GM11168 (cell line): ENCODE measurements around the gene HAVCR2.
"Not testable (repeated sequence)": the region's sequence is repeated elsewhere in the genome, so short reads cannot be mapped to it uniquely, and the experiment has no call there.

ENCODE experiments used
- in situ Hi-C: fragments of 300-500 bp; cut with MboI; formaldehyde crosslinking; loops from one replicate; pipeline ENCODE4 v1.12.0; 2022; ENCODE audit warnings: low sequenced_read_pairs; ENCODE audit not compliant: unreplicated experiment

The HAVCR2 gene

DNA sequence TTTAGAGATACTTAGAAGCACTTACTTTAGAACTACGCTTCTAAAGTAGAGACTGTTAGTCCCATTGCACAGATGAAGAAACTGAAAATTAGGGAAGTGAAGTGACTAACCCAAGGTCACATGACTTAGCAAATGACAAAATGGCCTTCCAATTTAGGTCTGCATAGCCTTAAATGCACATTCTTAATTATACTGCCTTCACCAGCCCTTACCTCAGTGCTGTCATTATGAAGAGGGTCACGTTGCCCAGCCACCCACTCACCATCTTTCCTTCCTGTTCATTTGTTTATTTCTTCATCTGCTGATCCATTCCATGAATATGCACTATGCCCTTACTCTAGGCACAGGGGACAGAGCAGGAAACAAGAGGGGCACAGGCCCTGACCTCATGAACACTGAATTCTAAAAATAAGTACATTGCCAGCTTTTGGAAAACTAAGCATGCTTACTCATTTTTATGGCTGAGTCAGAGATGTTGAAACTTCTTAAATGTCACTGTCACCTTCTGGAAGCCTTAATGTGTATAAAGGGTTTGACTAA, 8.6 kb downstream of the HAVCR2 start:
- in situ Hi-C loops, result no loop called here

DNA sequence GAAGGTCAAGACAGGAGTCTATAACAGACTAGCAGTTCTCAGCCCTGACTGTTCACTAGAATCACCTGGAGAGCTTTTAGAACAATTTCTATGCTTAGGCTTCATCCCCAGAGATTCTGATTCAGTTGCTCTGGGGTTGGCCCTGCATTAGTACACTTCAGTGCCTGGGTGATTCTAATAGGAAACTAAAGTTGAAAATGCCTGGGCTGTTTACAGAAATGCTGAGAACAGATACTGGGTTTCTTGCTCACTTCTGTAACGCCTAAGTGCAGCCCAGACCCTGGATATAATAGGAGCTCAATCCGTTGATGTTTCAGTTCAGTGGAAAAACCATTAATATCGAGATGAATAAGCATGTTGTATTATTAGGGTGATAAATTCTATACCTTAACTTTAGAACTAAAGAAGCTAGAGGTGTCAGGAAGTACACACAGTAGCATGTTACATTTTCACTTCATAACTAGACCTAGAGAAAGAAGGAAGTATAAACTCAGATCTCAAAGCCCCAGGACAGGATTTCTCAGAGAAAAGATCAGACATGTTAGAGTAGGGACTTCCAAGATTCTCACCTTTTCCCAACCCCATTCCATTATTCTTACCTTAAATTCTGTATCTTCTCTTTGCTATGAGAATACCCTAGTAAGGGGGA, 20.4 kb downstream of the HAVCR2 start:
- in situ Hi-C loops, result no loop called here

DNA sequence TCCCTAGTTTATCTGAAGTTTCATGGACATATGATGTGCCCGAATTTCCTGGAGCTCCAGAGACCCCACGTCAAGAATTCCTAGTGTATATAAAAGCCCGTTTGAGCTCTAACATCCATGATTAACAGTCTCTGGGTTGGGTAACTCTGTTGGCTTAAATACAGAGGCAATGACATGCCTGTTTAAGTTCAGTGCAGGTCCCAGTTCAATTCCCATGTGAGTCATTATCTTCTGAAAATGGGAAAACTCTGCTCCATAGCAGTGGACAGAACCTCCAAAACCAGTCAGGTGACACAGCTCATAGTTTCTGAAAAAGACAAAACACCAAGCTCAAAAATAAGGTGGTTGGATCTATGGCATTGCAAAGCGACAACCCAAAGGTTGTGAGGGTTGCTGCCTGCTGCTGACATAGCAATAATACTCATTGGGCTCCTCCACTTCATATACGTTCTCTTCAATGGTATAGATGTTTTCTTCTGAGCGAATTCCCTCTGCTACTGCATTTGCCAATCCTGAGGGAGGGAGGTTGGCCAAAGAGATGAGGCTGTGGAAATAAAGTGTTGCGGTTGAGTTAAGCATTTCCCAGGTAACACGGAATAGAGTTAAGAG, 22.0 kb downstream of the HAVCR2 start:
- in situ Hi-C loops, result no loop called here

DNA sequence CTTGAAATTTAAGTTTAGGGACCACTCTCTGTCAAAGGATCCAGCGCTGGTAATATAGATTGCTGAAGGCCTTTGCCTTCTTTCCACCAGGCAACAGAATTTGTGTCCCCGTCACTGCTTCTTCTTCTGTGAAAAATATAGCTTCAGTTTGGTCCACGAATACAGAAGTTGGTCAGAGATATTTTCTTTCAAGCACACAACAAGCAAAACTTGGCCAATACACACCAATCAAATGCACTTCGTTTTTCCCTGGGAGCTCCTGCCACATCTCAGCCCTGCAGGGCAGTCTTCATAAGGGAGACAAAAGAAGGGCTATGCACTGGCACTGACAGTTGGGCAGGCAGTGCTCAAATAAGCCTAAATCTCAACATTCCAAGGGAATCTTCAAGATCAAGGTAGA, 22.9 kb downstream of the HAVCR2 start:
- in situ Hi-C loops, result no loop called here

DNA sequence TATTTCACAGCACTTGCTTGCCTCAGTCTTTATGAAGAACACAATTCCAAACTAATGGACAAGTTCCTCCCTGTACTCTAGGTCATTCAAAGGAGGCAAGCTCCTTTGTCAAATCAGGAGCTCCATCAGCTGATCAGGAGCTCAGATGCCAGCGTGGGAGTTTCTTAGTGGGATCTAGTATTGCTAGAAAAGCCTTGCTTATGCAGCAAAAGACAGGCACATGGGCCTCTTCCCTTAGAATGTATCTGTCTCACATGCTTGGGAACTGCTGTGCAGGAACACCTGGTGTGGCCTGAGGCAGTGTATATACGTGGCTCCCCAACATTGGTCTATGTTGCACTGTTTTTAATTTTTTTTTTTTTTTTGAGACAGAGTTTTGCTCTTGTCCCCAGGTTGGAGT, 28.6 kb downstream of the HAVCR2 start:
- in situ Hi-C loops, result no loop called here

DNA sequence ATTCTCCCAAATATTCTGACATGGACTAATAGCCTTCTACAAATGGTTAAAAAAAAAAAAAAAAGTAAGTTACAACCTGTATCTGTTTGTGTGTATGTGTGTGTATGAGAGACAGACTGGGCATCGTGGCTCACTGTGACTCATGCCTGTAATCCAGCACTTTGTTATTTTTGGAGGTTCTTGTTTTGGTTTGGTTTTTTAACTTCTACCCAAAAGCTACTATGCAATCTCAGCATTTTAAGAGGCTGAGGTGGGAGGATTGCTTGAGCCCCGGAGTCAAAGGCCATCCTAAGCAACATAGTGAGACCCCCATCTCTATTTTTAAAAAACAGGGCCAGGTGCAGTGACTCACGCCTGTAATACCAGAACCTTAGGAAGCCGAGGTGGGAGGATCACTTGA, 32.3 kb downstream of the HAVCR2 start:
- in situ Hi-C loops, result no loop called here

DNA sequence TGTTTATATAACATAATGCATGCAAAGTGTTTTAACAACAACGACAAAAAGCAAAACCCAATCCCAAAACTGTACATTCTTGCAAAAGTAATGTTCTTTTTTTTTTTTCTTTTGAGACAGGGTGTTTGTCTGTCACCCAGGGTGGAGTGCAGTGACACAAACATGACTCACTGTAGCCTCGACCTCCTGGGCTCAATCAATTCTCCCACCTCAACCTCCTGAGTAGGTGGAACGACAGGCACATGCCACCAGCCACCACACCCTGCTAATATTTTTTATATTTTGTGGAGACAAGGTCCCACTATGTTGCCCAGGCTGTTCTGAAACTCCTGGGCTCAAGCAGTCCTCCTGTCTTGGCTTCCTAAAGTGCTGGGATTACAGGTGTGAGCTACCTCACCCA, 36.3 kb downstream of the HAVCR2 start:
- in situ Hi-C loops, result no loop called here

DNA sequence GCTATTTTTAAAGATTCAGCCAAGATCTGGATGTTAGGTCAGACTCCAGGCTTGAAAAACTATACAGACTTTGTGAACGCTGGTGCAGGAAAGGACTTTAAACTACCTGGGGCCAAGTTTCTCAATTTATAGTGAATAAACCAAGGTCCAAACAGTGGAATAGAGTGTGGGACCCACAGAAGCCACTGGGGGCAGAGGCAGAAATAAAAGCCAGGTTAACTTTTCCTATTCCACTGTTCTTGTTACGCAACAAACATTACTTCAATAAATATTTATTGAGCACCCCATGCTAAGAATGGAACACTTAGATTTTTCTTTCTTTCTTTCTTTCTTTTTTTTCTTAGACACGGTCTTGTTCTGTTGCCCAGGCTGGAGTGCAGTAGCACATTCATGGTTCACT, 38.9 kb downstream of the HAVCR2 start:
- in situ Hi-C loops, result no loop called here

DNA sequence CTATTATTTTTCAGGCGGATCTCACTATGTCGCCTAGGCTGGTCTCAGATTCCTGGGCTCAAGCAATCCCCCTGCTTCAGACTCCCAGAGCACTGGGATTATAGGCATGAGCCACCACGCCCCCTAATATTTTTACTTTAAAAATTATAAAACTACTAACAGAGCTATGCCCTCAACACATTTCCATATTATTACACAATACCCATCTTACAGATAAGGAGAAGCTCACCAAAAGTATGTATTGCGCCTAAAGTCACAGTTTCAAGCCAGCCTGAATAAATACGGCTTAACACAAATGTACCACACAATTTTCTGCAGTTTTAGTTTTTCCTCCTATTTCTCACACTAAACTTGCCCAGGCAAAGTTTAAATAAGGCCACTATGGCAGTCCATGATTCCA, 40.1 kb downstream of the HAVCR2 start:
- in situ Hi-C loops, result no loop called here

DNA sequence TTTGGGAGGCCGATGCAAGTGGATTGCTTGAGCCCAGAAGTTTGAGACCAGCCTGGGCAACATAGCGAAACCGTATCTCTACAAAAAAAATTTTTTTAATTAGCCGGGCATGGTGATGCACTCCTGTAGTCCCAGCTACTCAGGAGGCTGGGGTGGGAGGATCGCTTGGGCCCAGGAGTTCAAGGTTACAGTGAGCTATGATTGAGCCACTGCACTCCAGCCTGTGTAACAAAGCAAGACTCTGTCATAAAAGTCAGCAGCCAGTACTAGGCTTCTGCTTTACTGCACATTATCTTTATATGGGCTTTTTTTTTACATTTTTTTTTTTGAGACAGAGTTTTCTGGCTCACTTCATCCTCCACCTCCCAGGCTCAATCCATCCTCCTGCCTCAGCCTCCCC, 40.5 kb downstream of the HAVCR2 start:
- in situ Hi-C loops, result no loop called here

DNA sequence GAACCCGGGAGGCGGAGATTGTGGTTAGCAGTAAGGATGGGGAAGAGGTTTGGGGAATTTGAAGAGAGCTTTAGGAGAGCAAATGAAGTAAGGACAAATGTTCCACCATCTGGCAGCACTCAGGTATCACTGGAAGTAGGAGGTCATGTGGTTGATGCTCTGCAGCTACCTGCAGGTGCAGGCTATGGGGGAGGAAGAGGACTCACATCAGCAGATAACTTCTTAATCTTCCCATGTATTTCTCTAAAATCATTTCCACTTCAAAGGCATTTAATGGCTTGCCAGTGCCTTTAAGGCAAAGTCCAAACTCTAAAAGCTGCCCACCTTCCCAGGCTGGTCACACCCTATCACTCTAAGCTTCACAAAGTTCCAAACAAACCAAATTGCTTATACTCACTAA, 41.8 kb downstream of the HAVCR2 start:
- in situ Hi-C loops, result no loop called here

DNA sequence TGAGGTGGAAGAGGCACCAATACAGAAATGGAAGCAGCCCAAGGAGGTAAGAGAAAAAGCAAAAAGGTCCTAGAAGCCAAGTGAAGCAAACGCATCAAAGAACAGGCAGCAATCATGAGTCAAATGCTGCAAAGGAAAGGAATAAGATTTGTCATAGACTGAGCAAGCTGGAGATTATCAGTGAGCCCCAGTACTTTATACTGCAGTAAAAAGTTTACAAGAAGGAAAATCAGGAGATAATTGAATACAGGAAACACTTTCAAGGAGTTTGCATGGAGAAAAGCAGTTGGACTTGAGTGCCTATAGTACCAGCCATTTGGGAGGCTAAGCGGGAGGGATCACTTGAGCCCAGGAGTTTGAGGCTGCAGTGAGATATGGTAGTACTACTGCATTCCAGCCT, 42.8 kb downstream of the HAVCR2 start:
- in situ Hi-C loops, result no loop called here

DNA sequence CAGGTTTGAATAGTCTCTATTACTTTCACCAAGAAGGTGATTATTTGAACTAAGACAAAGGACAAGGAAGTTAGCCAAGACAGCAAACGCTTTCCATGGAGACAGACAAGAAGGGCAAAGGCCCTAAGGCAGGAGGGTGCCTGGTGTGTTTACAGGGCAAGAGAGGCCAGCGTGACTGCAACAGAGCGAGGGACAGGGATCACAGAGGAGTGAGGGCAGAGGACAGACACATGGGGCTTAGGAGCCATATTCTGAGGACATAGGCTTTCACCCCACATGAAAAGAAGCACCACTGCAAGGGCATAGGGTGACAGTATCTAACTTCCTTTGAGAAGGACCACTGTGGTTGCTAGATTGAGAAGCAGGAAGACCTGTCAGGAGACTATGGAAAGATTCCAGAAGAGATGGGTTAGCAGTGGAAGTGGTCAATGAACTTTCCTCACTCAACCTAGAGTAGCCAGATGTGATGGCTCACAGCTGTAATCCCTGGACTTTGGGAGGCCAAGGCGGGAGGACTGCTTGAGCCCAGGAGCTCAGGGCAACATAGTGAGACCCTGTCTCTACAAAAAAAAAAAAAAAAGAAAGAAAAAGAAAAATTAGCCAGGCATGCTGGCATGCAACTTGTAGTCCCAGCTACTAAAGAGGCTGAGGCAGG, 44.9 kb downstream of the HAVCR2 start:
- in situ Hi-C loops, result no loop called here

DNA sequence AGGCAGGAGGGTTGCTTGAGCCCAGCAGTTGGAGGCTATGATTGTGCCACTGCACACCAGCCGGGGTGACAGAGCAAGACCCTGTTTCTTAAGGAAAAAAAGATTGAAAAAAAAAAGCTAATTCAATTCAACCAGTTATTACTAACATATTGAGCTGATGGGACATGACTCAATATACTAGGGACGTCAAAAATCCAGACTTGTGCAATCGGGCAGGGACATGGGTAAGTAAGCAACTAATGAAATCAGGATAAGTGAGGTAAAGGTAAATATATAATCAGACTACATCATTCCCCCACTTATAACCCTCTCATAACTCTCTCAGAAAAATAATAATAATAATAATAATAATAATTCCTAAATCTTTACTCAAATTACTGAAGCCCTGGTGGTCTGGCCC, 49.0 kb downstream of the HAVCR2 start:
- in situ Hi-C loops, result no loop called here

DNA sequence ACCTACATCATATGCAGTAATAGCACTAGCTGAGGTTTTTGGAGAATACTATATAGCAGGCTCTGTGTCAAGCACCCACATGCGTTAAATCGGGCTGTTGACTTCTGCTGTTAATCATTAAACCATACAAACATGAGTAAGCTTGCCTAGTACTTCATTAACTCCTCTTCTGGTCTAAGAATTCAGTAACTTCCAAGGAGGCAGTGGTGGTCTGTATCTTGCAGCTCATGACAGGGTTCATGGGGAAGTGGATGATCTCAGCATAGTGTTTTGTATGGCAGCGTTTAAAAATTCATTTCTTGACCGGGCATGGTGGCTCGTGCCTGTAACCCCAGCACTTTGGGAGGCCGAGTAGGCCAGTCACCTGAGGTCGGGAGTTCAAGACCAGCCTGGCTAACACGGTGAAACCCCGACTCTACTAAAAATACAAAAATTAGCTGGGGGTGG, 49.7 kb downstream of the HAVCR2 start, which contains the start of gene HAVCR1:
TSS of gene HAVCR1 (minus strand) at position 24 of the 447 bp plus-strand sequence. CDS start 1,173 bp downstream, outside the sequence.
- in situ Hi-C loops, result no loop called here

DNA sequence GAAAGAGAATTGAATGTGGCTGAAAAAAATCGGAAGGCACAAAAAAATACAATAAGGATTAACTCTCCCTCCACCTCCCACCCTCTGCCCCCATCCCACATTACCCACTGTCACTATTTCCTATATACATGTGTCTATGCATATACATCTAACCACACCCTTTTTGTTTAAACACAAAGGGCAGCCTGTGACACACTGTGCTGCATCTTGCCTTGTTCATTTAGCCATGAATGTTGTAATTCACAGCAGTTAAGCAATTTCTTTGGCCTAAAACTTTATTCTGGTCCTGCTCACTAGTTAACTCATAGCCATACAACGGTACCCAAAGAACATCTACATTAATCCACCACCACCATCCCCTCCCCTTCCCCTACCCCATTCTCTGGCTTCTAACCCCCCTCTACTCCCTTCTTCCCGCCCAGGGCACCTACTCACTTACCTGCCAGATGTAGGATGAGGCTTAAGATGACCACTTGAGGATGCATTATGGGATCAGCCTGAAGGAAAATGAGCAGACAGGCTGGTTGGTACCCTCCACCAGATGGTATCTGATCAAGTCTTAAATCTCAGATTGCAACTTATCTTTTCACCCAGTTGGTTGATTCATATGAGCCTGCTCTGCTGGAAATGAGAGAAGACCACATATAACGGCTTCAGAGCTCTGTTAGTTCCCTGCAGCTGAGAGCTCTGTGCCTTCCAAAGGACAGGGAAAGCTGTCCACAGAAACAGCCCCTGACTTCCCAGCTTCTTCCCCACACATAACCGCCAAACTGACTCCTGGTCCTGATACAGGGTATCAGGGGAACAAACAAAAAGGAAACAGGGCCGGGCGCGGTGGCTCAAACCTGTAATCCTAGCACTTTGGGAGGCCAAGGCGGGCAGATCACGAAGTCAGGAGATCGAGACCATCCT, 51.1 kb downstream of the HAVCR2 start:
- in situ Hi-C loops, result no loop called here

DNA sequence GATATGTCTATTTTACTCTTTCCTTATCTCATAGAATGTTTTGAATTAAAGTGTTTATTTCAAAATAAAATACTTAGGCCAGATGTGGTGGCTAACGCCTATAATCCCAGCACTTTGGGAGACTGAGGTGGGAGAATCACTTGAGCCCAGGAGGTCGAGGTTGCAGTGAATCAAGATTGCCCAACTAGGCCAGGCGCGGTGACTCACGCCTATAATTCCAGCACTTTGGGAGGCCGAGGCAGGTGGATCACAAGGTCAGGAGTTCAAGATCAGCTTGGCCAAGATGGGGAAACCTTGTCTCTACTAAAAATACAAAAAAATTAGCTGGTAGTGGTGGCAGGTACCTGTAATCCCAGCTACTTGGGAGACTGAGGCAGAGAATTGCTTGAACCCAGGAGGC, 52.0 kb downstream of the HAVCR2 start:
- in situ Hi-C loops, result not testable (repeated sequence)

DNA sequence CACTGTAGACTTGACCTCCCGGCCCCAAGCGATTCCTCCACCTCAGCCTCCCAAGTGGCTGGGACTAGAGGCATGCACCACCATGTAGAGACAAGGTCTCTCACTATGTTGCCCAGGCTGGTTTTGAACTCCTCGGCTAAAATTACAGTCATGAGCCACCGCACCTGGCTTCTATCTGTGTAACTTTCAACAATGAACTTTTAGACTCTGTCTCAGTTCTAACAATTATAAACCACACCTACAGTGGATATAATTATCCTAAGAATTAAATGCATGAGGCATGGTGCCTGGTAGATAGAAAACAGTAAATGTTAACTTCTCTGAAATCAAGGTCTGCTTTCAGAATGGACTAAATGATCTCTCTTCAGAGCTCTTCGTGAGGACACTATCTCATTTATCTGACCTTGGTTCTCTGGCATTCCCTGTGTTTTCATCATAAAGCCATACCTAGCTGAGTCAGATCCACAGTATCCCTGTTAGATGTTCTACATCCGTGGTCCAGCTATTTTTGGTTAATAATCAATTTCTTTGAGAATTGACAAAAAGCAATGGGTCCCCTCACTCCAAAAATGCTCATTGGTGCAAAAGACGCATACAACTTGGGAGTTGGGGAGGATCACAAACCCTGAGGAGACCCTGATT, 57.1 kb downstream of the HAVCR2 start:
- in situ Hi-C loops, result no loop called here

DNA sequence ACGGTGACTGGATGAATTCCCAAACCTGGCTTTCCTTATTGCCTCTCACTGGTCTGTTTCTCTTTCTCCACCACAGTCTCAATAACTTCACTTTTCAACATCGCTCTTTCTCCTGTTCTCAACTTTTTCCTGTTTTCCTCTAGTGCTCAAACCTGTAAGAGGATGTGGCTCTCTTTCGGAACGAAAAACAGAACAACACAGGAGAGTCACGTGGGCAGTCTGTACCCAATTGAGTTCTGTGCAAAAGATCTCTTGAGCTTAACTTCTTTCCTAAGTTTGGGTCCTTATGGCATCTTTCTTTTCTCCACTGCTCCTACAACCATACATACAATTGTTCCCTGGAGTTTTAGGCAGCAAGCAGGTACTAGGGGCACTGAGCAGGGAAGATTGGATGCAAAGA, 58.8 kb downstream of the HAVCR2 start:
- in situ Hi-C loops, result no loop called here

DNA sequence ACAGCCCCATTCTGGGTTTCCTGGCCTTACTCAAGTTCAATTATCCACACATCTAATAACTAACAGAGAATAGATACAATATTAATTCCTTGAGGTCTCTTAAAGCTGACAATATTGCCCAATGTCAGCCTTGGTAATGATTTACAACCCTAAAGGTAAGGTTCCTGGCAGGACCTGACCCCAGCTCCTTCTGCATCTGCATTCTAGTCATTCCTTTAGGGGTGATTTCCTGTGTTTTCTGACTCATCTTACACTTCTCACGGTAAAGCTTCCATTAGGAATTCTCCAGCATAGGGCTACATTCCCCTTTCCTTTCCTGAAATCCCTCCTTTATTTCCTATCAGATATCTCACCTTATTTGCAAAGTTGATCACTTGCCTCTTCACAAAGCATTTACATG, 59.2 kb downstream of the HAVCR2 start:
- in situ Hi-C loops, result no loop called here
